CD4-positive, alpha-beta T cell (primary cell): ENCODE measurements around the gene MPPED1. TPM values are rescaled to one million over a fixed set of nuclear protein-coding genes. Genes with fewer than 3 reads are reported as not detected.

Experiments
- ATAC-seq: fragments of 200-7000 bp; cut with Tn5 transposase; one replicate; pipeline ENCODE4 v1.10.0; 2022; ENCODE audit warnings: mild to moderate bottlenecking; ENCODE audit not compliant: poor library complexity
- CTCF ChIA-PET: fragments of 350-600 bp; sonication (Branson Sonifier 250); formaldehyde crosslinking; loops from one replicate; lab custom pipeline; 2021; ENCODE audit warnings: antibody characterized with exemption, inconsistent platforms; lab: Charles Lee
- POLR2A ChIA-PET: fragments of 350-600 bp; sonication (Branson Sonifier 250); formaldehyde crosslinking; loops from one replicate; lab custom pipeline; 2021; ENCODE audit warnings: antibody characterized with exemption, inconsistent platforms; lab: Charles Lee
- DNase-seq, 14 experiments: peaks; one replicate each; pipeline ENCODE4 v3.0.0-alpha.2; 2013 to 2020; ENCODE audit warnings: mixed read lengths in 2 of 14
- H3K27ac ChIP-seq, 2 donors: one replicate each; pipeline versions ENCODE4 v1.5.1 to v1.7.0; 2013; ENCODE audit warnings: low read length in 2 of 2, low read depth in 1 of 2, mild to moderate bottlenecking in 1 of 2
- H3K27me3 ChIP-seq, 2 experiments: 1 replicate in 1 of 2; 2 replicates in 1 of 2; pipeline versions ENCODE4 v1.6.1 to v1.7.0; 2013; ENCODE audit warnings: low read length in 2 of 2, control low read depth in 1 of 2, mild to moderate bottlenecking in 1 of 2, moderate library complexity in 1 of 2; ENCODE audit not compliant: insufficient read depth in 2 of 2, control insufficient read depth in 1 of 2
- H3K36me3 ChIP-seq: one replicate; pipeline ENCODE4 v1.6.1; 2013; ENCODE audit warnings: low read length, control low read depth; ENCODE audit not compliant: insufficient read depth
- H3K4me1 ChIP-seq: one replicate; pipeline ENCODE4 v1.6.1; 2013; ENCODE audit warnings: low read length, control low read depth; ENCODE audit not compliant: insufficient read depth
- H3K4me3 ChIP-seq: one replicate; pipeline ENCODE4 v1.5.1; 2013; ENCODE audit warnings: mild to moderate bottlenecking, low read length, moderate library complexity
- H3K9me3 ChIP-seq, 2 experiments: 1 replicate in 1 of 2; 2 replicates in 1 of 2; pipeline versions ENCODE4 v1.6.1 to v1.7.0; 2013; ENCODE audit warnings: low read length in 2 of 2, mild to moderate bottlenecking in 2 of 2, control low read depth in 1 of 2, moderate library complexity in 1 of 2; ENCODE audit not compliant: control insufficient read depth in 1 of 2, insufficient read depth in 1 of 2
- H3K27ac Mint-ChIP-seq: one replicate; pipeline ENCODE4 v1.8.0; 2020; ENCODE audit warnings: mixed read lengths
- H3K27me3 Mint-ChIP-seq: one replicate; pipeline ENCODE4 v1.8.0; 2021; ENCODE audit warnings: mixed read lengths
- H3K36me3 Mint-ChIP-seq: one replicate; pipeline ENCODE4 v1.8.0; 2021; ENCODE audit warnings: low read depth, mixed read lengths
- H3K4me1 Mint-ChIP-seq: one replicate; pipeline ENCODE4 v1.8.0; 2021; ENCODE audit warnings: low read depth, mixed read lengths
- H3K4me3 Mint-ChIP-seq: one replicate; pipeline ENCODE4 v1.8.0; 2020; ENCODE audit warnings: mild to moderate bottlenecking, mixed read lengths
- H3K9me3 Mint-ChIP-seq: one replicate; pipeline ENCODE4 v1.8.0; 2020; ENCODE audit warnings: mixed read lengths
- CTCF ChIP-seq: fragments of 200-600 bp; IDR thresholded peaks from one replicate; pipeline ENCODE4 v1.8.0; 2022; ENCODE audit warnings: antibody characterized with exemption, mild to moderate bottlenecking
- intact Hi-C, 2 experiments: fragments of 100-400 bp; cut with DNase I in 1 of 2; cut with micrococcal nuclease in 1 of 2; formaldehyde crosslinking; loops; one replicate each; pipeline versions ENCODE4 v1.15.1 to v1.9.0; 2023 to 2025; cut with DNase I, micrococcal nuclease
- total RNA-seq, 174 experiments: library from RNA in 2 of 174; stranded (reverse) in 2 of 174; gene quantifications; one replicate each; pipeline ENCODE4 v1.2.3 and lab custom pipeline; 2021 to 2026

Gene MPPED1
- total RNA-seq, 2 experiments from 2014 or later, result not detected

- H3K27me3 ChIP-seq, result peaks cover 0 to 3% of the 10 kb centered on the region in 2 experiments
Measured at GRCh38 chr22:43424666-43425630, 13.1 kb downstream of the MPPED1 start.

GRCh38 chr22:43425976-43426785 lies 14.4 kb downstream of the MPPED1 start:
- intact Hi-C loops, result no loop called here
- peaks cover 0 to 7% of the 10 kb centered on the region in 2 experiments for H3K9me3 ChIP-seq
- no peaks in the 10 kb centered on the region for H3K4me1 Mint-ChIP-seq
- H3K27me3 ChIP-seq, result peaks cover 4 to 8% of the 10 kb centered on the region in 2 experiments
- H3K4me3 ChIP-seq, result no peak overlapping the region
- DNase-seq (no peak), ATAC-seq (no peak)
- no peaks in the 10 kb centered on the region for H3K9me3 Mint-ChIP-seq
- H3K27me3 Mint-ChIP-seq, result peaks cover 33% of the 10 kb centered on the region
- CTCF ChIA-PET, result no interaction called here
- POLR2A ChIA-PET, result no interaction called here
- H3K36me3 ChIP-seq, result no peaks in the 10 kb centered on the region
- no peak overlapping the region for H3K27ac ChIP-seq
- no peak for TF ChIP-seq CTCF
- no peaks in the 10 kb centered on the region for H3K36me3 Mint-ChIP-seq
- H3K27ac Mint-ChIP-seq, result no peak overlapping the region
- no peaks in the 10 kb centered on the region for H3K4me1 ChIP-seq
- no peak overlapping the region for H3K4me3 Mint-ChIP-seq

More at GRCh38 chr22:43424666-43425630, 13.1 kb downstream of the MPPED1 start:
- H3K9me3 ChIP-seq, result peaks cover 0 to 8% of the 10 kb centered on the region in 2 experiments
- no peak for ATAC-seq
- POLR2A ChIA-PET, result no interaction called here
- CTCF ChIA-PET, result no interaction called here
- no peaks in the 10 kb centered on the region for H3K4me1 ChIP-seq
- no peaks in the 10 kb centered on the region for H3K4me1 Mint-ChIP-seq
- intact Hi-C loops, result no loop called here
- no peak overlapping the region for H3K27ac Mint-ChIP-seq
- H3K36me3 Mint-ChIP-seq, result no peaks in the 10 kb centered on the region
- DNase-seq, result no peak
- H3K4me3 Mint-ChIP-seq, result no peak overlapping the region
- TF ChIP-seq CTCF, result no peak
- H3K9me3 Mint-ChIP-seq, result no peaks in the 10 kb centered on the region
- no peaks in the 10 kb centered on the region for H3K36me3 ChIP-seq
- no peak overlapping the region for H3K4me3 ChIP-seq
- peaks cover 24% of the 10 kb centered on the region for H3K27me3 Mint-ChIP-seq
- H3K27ac ChIP-seq, result no peak overlapping the region

GRCh38 chr22:43426816-43427215 lies 15.0 kb downstream of the MPPED1 start:
- CTCF ChIA-PET, result no interaction called here
- POLR2A ChIA-PET, result no interaction called here
- no peak overlapping the region for H3K27ac Mint-ChIP-seq

More at GRCh38 chr22:43426816-43427215, 15.0 kb downstream of the MPPED1 start:
- peaks cover 7 to 12% of the 10 kb centered on the region in 2 experiments for H3K27me3 ChIP-seq
- no peak for ATAC-seq
- H3K9me3 Mint-ChIP-seq, result no peaks in the 10 kb centered on the region
- H3K9me3 ChIP-seq, result peaks cover 0 to 4% of the 10 kb centered on the region in 2 experiments
- H3K4me3 Mint-ChIP-seq, result no peak overlapping the region
- H3K27ac ChIP-seq, result no peak overlapping the region
- no peaks in the 10 kb centered on the region for H3K36me3 ChIP-seq
- H3K27me3 Mint-ChIP-seq, result peaks cover 35% of the 10 kb centered on the region
- intact Hi-C loops, result no loop called here
- TF ChIP-seq CTCF, result no peak
- no peaks in the 10 kb centered on the region for H3K36me3 Mint-ChIP-seq
- H3K4me3 ChIP-seq, result no peak overlapping the region
- DNase-seq, result no peak
- no peaks in the 10 kb centered on the region for H3K4me1 ChIP-seq
- H3K4me1 Mint-ChIP-seq, result no peaks in the 10 kb centered on the region
